Measurements from ENCODE around the gene SRGAP1. TPM values are rescaled to one million over a fixed set of nuclear protein-coding genes. Genes with fewer than 3 reads are reported as not detected.

SRGAP1 gene
- total RNA-seq, 1 experiment from 2014 or later = 26.8 TPM

DNA sequence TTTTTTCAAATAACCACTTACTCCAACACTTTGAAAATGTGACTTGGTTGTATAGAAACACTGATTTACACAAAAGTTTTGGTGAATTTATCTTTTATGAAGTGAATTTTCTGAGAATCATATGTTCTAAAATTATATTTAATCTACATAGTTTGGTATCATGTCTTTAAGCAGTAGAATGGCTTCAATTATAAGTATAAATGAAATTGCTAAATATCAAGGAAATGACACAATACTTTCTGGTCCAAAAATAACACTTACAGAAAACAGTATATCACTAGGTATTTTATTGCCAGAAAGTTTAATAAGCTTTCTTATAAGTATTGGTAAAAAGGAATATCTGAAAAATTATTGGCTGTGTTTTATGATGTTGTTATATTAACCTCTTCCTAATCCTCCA, 90.9 kb downstream of the SRGAP1 start:
- no peaks in the 10 kb centered on the region for H3K27me3 ChIP-seq (ENCODE audit: control insufficient read depth, insufficient read depth, low read length)
- no peak overlapping the region for H3K4me3 ChIP-seq (ENCODE audit: low read depth in 2 of 2, low read length in 2 of 2)
- CTCF ChIA-PET = no interaction called here
- in situ Hi-C loops (cut with HindIII; ENCODE audit: low pct_unique_long_range_greater_than_20kb, low sequenced_read_pairs) (no loop called here), intact Hi-C loops (cut with micrococcal nuclease; ENCODE audit: unreplicated experiment) (no loop called here)
- DNase-seq (ENCODE audit: low read depth, low spot score) (no peak), ATAC-seq (no peak)
- TF ChIP-seq, protein P1, sequence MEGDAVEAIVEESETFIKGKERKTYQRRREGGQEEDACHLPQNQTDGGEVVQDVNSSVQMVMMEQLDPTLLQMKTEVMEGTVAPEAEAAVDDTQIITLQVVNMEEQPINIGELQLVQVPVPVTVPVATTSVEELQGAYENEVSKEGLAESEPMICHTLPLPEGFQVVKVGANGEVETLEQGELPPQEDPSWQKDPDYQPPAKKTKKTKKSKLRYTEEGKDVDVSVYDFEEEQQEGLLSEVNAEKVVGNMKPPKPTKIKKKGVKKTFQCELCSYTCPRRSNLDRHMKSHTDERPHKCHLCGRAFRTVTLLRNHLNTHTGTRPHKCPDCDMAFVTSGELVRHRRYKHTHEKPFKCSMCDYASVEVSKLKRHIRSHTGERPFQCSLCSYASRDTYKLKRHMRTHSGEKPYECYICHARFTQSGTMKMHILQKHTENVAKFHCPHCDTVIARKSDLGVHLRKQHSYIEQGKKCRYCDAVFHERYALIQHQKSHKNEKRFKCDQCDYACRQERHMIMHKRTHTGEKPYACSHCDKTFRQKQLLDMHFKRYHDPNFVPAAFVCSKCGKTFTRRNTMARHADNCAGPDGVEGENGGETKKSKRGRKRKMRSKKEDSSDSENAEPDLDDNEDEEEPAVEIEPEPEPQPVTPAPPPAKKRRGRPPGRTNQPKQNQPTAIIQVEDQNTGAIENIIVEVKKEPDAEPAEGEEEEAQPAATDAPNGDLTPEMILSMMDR (IDR thresholded peaks at IDR 0.05) = no peak
- TF ChIP-seq POLR2AphosphoS5 (IDR thresholded peaks at IDR 0.05; ENCODE audit: low read depth, low read length) (no peak), SIN3A (IDR thresholded peaks at IDR 0.05; ENCODE audit: borderline replicate concordance, insufficient read depth, low read depth, low read length) (no peak), TCF7L2 (IDR thresholded peaks at IDR 0.05; ENCODE audit: low read depth, low read length) (no peak)
- TF ChIP-seq, protein P2, sequence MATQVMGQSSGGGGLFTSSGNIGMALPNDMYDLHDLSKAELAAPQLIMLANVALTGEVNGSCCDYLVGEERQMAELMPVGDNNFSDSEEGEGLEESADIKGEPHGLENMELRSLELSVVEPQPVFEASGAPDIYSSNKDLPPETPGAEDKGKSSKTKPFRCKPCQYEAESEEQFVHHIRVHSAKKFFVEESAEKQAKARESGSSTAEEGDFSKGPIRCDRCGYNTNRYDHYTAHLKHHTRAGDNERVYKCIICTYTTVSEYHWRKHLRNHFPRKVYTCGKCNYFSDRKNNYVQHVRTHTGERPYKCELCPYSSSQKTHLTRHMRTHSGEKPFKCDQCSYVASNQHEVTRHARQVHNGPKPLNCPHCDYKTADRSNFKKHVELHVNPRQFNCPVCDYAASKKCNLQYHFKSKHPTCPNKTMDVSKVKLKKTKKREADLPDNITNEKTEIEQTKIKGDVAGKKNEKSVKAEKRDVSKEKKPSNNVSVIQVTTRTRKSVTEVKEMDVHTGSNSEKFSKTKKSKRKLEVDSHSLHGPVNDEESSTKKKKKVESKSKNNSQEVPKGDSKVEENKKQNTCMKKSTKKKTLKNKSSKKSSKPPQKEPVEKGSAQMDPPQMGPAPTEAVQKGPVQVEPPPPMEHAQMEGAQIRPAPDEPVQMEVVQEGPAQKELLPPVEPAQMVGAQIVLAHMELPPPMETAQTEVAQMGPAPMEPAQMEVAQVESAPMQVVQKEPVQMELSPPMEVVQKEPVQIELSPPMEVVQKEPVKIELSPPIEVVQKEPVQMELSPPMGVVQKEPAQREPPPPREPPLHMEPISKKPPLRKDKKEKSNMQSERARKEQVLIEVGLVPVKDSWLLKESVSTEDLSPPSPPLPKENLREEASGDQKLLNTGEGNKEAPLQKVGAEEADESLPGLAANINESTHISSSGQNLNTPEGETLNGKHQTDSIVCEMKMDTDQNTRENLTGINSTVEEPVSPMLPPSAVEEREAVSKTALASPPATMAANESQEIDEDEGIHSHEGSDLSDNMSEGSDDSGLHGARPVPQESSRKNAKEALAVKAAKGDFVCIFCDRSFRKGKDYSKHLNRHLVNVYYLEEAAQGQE (IDR thresholded peaks at IDR 0.05; ENCODE audit: insufficient read depth in 1 of 2, low read depth in 2 of 2, low read length in 1 of 2) = no peak
- no peaks in the 10 kb centered on the region for H3K36me3 ChIP-seq (ENCODE audit: control insufficient read depth, insufficient read depth, low read length)
- H3K9me3 ChIP-seq (ENCODE audit: control insufficient read depth, insufficient read depth, low read depth, low read length) = no peaks in the 10 kb centered on the region
- BruUV-seq (replicated peaks) = no TSS peak
- POLR2A ChIA-PET = no interaction called here
- H3K4me1 ChIP-seq (ENCODE audit: control insufficient read depth, insufficient read depth, low read length) = peaks cover 2% of the 10 kb centered on the region; the same call in 1 of the 2 replicates
- H3K27ac ChIP-seq (ENCODE audit: low read length) = no peak overlapping the region

DNA sequence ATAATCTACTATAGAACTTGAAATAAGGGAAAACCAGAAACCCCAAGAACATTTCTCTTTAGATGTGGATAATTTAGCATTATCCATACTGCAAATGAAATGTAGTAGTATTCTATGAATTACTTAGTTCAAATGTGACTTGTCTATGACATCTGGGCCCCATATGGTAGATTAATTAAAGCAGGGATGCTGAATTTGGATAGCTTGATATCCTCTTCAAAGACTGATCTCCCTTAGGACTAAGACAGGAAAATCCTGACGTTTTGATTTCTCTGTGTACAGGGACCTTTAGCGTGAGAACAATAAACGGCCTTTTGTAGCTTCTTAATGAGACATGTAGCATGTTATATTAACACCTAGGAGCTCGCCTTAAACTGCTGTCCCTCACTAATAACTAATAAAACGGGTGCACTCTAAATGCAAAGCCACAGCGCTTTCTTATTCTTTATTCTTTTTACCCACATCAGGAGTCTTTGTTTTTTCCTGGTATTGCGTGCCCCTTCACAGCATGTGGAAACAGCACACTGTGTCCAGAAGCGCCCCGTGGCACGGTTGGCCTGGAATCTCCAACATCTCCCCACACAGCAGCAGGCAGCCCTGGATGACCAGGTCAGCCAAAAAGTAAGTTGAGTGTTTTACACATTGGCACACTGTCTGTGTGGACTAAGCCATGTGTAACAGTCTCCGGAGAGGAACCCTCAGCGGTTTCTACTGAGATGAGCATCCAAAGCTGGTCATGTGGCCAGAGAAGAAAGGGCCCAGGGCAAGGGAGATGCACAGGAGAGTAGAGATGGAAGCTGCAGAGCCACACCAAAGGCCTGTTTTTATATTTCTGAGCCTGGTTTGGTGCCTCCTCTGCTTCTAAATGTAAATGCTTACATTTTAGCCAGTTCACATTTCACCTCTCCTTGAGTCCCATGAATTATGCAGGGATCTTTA, 93.1 kb downstream of the SRGAP1 start:
- intact Hi-C loops (cut with micrococcal nuclease; ENCODE audit: unreplicated experiment) = no loop called here
- DNase-seq (ENCODE audit: low read depth, low spot score) = no peak
- ChIA-PET POLR2A (no interaction called here), CTCF (no interaction called here)
- TF ChIP-seq POLR2AphosphoS5 (IDR thresholded peaks at IDR 0.05; ENCODE audit: low read depth, low read length) (no peak), SIN3A (IDR thresholded peaks at IDR 0.05; ENCODE audit: borderline replicate concordance, insufficient read depth, low read depth, low read length) (no peak), TCF7L2 (IDR thresholded peaks at IDR 0.05; ENCODE audit: low read depth, low read length) (no peak)
- TF ChIP-seq, protein P2 (IDR thresholded peaks at IDR 0.05; ENCODE audit: insufficient read depth in 1 of 2, low read depth in 2 of 2, low read length in 1 of 2) = no peak
- TF ChIP-seq, protein P1 (IDR thresholded peaks at IDR 0.05) = no peak
- ATAC-seq = no peak
- Histone ChIP-seq H3K36me3 (ENCODE audit: control insufficient read depth, insufficient read depth, low read length) (no peaks in the 10 kb centered on the region), H3K27ac (ENCODE audit: low read length) (no peak overlapping the region), H3K9me3 (ENCODE audit: control insufficient read depth, insufficient read depth, low read depth, low read length) (no peaks in the 10 kb centered on the region), H3K27me3 (ENCODE audit: control insufficient read depth, insufficient read depth, low read length) (no peaks in the 10 kb centered on the region), H3K4me1 (ENCODE audit: control insufficient read depth, insufficient read depth, low read length) (peaks cover 11% of the 10 kb centered on the region; the same call in 1 of the 2 replicates), H3K4me3 (ENCODE audit: low read depth in 2 of 2, low read length in 2 of 2) (no peak overlapping the region)
- in situ Hi-C loops (cut with HindIII; ENCODE audit: low pct_unique_long_range_greater_than_20kb, low sequenced_read_pairs) = no loop called here
- BruUV-seq (replicated peaks) = no TSS peak
